Measurements from ENCODE around the gene TMEM220. TPM values are rescaled to one million over a fixed set of nuclear protein-coding genes. Genes with fewer than 3 reads are reported as not detected.

The TMEM220 gene
- total RNA-seq, 2 donors from 2014 or later: 14.5 to 17.6 TPM

GRCh38 chr17:10769840-10770239 lies 40.0 kb upstream of the TMEM220 start:
- DNase-seq: no peak
- no peaks in the 10 kb centered on the region for H3K4me1 ChIP-seq

GRCh38 chr17:10768750-10769251 lies 39.0 kb upstream of the TMEM220 start:
- DNase-seq: no peak
- Histone ChIP-seq H3K9ac (ENCODE audit: low read depth in 2 of 2, low read length in 2 of 2) (no peak overlapping the region), H3K27ac (no peak overlapping the region), H3K4me1 (no peaks in the 10 kb centered on the region), H3K27me3 (no peaks in the 10 kb centered on the region), H3K4me3 (no peak overlapping the region), H3K9me3 (no peaks in the 10 kb centered on the region), H3K36me3 (no peaks in the 10 kb centered on the region)
- intact Hi-C loops (cut with DNase I): loop anchor here (5.0 kb wide), 1 partner anchor 78 kb away; no protein-coding TSS in a partner anchor
- TF ChIP-seq CTCF (IDR thresholded peaks at IDR 0.05): no peak

More at GRCh38 chr17:10769840-10770239, 40.0 kb upstream of the TMEM220 start:
- Histone ChIP-seq H3K9ac (ENCODE audit: low read depth in 2 of 2, low read length in 2 of 2) (no peak overlapping the region), H3K27me3 (no peaks in the 10 kb centered on the region), H3K36me3 (no peaks in the 10 kb centered on the region), H3K27ac (no peak overlapping the region), H3K4me3 (no peak overlapping the region), H3K9me3 (no peaks in the 10 kb centered on the region)
- no peak for TF ChIP-seq CTCF (IDR thresholded peaks at IDR 0.05)
- intact Hi-C loops (cut with DNase I): loop anchor here (5.0 kb wide), 1 partner anchor 77 kb away; no protein-coding TSS in a partner anchor

GRCh38 chr17:10767232-10767631 lies 37.4 kb upstream of the TMEM220 start:
- intact Hi-C loops (cut with DNase I): loop anchor here (5.0 kb wide), 1 partner anchor 80 kb away; no protein-coding TSS in a partner anchor
- no peak for DNase-seq
- H3K27ac ChIP-seq: no peak overlapping the region

GRCh38 chr17:10762037-10762436 lies 32.2 kb upstream of the TMEM220 start:
- Histone ChIP-seq H3K9ac (ENCODE audit: low read depth in 2 of 2, low read length in 2 of 2) (no peak overlapping the region), H3K27ac (no peak overlapping the region), H3K4me3 (no peak overlapping the region), H3K4me1 (no peaks in the 10 kb centered on the region), H3K36me3 (no peaks in the 10 kb centered on the region), H3K27me3 (no peaks in the 10 kb centered on the region), H3K9me3 (no peaks in the 10 kb centered on the region)
- TF ChIP-seq CTCF (IDR thresholded peaks at IDR 0.05): no peak
- DNase-seq: no peak
- intact Hi-C loops (cut with DNase I): no loop called here

More at GRCh38 chr17:10767232-10767631, 37.4 kb upstream of the TMEM220 start:
- Histone ChIP-seq H3K9ac (ENCODE audit: low read depth in 2 of 2, low read length in 2 of 2) (no peak overlapping the region), H3K4me1 (no peaks in the 10 kb centered on the region), H3K36me3 (no peaks in the 10 kb centered on the region), H3K9me3 (no peaks in the 10 kb centered on the region), H3K4me3 (no peak overlapping the region), H3K27me3 (no peaks in the 10 kb centered on the region)
- no peak for TF ChIP-seq CTCF (IDR thresholded peaks at IDR 0.05)

GRCh38 chr17:10761281-10761680 lies 31.5 kb upstream of the TMEM220 start:
- H3K4me3 ChIP-seq: no peak overlapping the region
- TF ChIP-seq CTCF (IDR thresholded peaks at IDR 0.05): no peak
- no peaks in the 10 kb centered on the region for H3K27me3 ChIP-seq
- intact Hi-C loops (cut with DNase I): no loop called here
- no peaks in the 10 kb centered on the region for H3K4me1 ChIP-seq
- no peaks in the 10 kb centered on the region for H3K36me3 ChIP-seq
- no peaks in the 10 kb centered on the region for H3K9me3 ChIP-seq
- no peak overlapping the region for H3K27ac ChIP-seq
- DNase-seq: no peak
- no peak overlapping the region for H3K9ac ChIP-seq (ENCODE audit: low read depth in 2 of 2, low read length in 2 of 2)
